Spleen (tissue), 11 donors: ENCODE measurements around the gene GDPD1. TPM values are rescaled to one million over a fixed set of nuclear protein-coding genes. Genes with fewer than 3 reads are reported as not detected.
"Not testable (repeated sequence)": the region's sequence is repeated elsewhere in the genome, so short reads cannot be mapped to it uniquely, and the experiment has no call there.

Experiments used
- DNase-seq: peaks from one replicate; pipeline ENCODE4 v3.0.0-alpha.2; 2020
- H3K27ac ChIP-seq, 8 donors: fragments of 200-600 bp; sonication (generic) in 7 of 8; 1 replicate in 4 of 8; 2 replicates in 4 of 8; pipeline versions ENCODE4 v1.5.0 to v1.8.0; 2016 to 2021; ENCODE audit warnings: inconsistent platforms in 4 of 8, mild to moderate bottlenecking in 4 of 8, moderate library complexity in 1 of 8
- H3K27me3 ChIP-seq, 7 donors: fragments of 200-600 bp; sonication (generic) in 6 of 7; replicated peaks in 1 of 7; 1 replicate in 4 of 7; 2 replicates in 3 of 7; pipeline versions ENCODE4 v1.5.0 to v1.8.0; 2016 to 2021; ENCODE audit warnings: inconsistent platforms in 3 of 7, mild to moderate bottlenecking in 1 of 7
- H3K36me3 ChIP-seq, 6 donors: fragments of 200-600 bp; sonication (generic) in 5 of 6; 1 replicate in 4 of 6; 2 replicates in 2 of 6; pipeline versions ENCODE4 v1.5.0 to v1.8.0; 2016 to 2021; ENCODE audit warnings: inconsistent platforms in 2 of 6
- H3K4me1 ChIP-seq, 6 donors: fragments of 200-600 bp; sonication (generic) in 5 of 6; 1 replicate in 3 of 6; 2 replicates in 3 of 6; pipeline versions ENCODE4 v1.5.0 to v1.8.0; 2016 to 2021; ENCODE audit warnings: inconsistent platforms in 3 of 6
- H3K4me3 ChIP-seq, 8 donors: fragments of 200-600 bp; sonication (generic) in 7 of 8; 1 replicate in 4 of 8; 2 replicates in 4 of 8; pipeline versions ENCODE4 v1.5.0 to v1.8.0; 2016 to 2021; ENCODE audit warnings: inconsistent platforms in 4 of 8, mild to moderate bottlenecking in 4 of 8, moderate library complexity in 2 of 8
- H3K9me3 ChIP-seq, 8 donors: fragments of 200-600 bp; sonication (generic) in 7 of 8; 1 replicate in 4 of 8; 2 replicates in 4 of 8; pipeline versions ENCODE4 v1.5.0 to v1.8.0; 2016 to 2021; ENCODE audit warnings: inconsistent platforms in 4 of 8
- POLR2A ChIP-seq, 3 donors: fragments of 450-650 bp; IDR thresholded peaks; one replicate each; pipeline ENCODE4 v1.5.1; 2017; ENCODE audit warnings: antibody characterized with exemption in 3 of 3, mild to moderate bottlenecking in 1 of 3
- POLR2AphosphoS5 ChIP-seq, 3 donors: sonication (generic); formaldehyde crosslinking; IDR thresholded peaks; one replicate each; pipeline ENCODE4 v1.5.1; 2017; ENCODE audit warnings: antibody characterized with exemption in 3 of 3
- WGBS, 5 donors: extraction: QIAGEN DNeasy Blood & Tissue Kit in 3 of 5; methylation state at CpG; one replicate each; pipeline versions ENCODE4 v1.1.5 to v1.1.7; 2013 to 2018; 5-methylcytosine and 5-hydroxymethylcytosine counted together
- intact Hi-C: fragments of 100-400 bp; cut with DNase I; formaldehyde crosslinking; loops from one replicate; pipeline ENCODE4 v1.15.0; 2023; ENCODE audit warnings: low total_unique reads
- polyA plus RNA-seq, 3 donors: library from polyadenylated mRNA; stranded (reverse); fragments of 200-250 nt; gene quantifications; one replicate each; pipeline ENCODE4 v1.2.1, GENCODE V29; 2013
- total RNA-seq, 7 donors: library from RNA; depleted of rRNA in 3 of 7; stranded (reverse); fragments of >200 nt in 3 of 7; fragmentation: NEBNext Ultra II Directional in 4 of 7; extraction: Animal tissue kit (Norgen Biotek cat#: 25700) in 4 of 7; gene quantifications; one replicate each; pipeline versions ENCODE4 v1.1.0 to v1.2.1, GENCODE V29; 2016 to 2021
- TF ChIP-seq, protein P1 (sequence below), 11 experiments: fragments of 200-600 bp in 7 of 11; fragments of 450-650 bp in 4 of 11; sonication (generic) in 4 of 11; IDR thresholded peaks in 8 of 11; conservative IDR thresholded peaks in 3 of 11; 1 replicate in 7 of 11; 2 replicates in 4 of 11; pipeline versions ENCODE4 v1.4.0 to v1.8.0; 2016 to 2021; ENCODE audit warnings: antibody characterized with exemption in 11 of 11, inconsistent platforms in 4 of 11, mild to moderate bottlenecking in 1 of 11
- donor health status: healthy with polysubstance abuse.
- donor health status: DM: no; HTN: no; CAD: no; lungs with moderate emphysema.
- donor health status: DM: no; HTN: no; CAD: no.
- donor health status: Bipolar disorder and iron deficiency.
- donor health status: healthy.
- donor health status: DM: no; HTN: no; CAD: no.
- donor health status: DM: yes; HTN: yes; CAD: no.

The GDPD1 gene
- total and polyA plus RNA-seq, 10 donors: 0.59 to 5.2 (median 2.4) TPM

DNA sequence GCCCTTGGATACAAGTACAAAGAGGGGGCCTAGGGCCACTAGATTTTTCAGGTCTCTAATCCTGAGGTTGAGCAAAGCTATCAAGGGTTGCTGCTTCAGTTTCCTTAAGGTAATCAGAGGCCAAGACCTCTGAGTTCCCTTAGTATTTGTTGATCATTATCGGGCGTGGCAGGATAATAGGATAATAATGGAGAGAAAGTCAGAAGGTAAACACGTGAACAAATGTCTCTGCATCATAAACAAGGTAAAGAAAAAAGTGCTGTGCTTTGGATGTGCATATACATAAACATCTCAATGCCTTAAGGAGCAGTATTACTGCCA is 69.6 kb downstream of the GDPD1 start:
- H3K27ac ChIP-seq: peak overlapping the region in 4 of 8 donors; percentile 23 to 51 (median 40)
- H3K9me3 ChIP-seq: no peaks in the 10 kb centered on the region
- no peaks in the 10 kb centered on the region for H3K36me3 ChIP-seq
- no peak for DNase-seq
- 45 to 71% (median 60%) methylated on average over 3 of the region's 3 CpGs for WGBS, 5 donors
- intact Hi-C loops: no loop called here
- no peak for TF ChIP-seq POLR2A (IDR thresholded peaks at IDR 0.05)
- TF ChIP-seq POLR2AphosphoS5 (IDR thresholded peaks at IDR 0.05): no peak
- TF ChIP-seq, protein P1, sequence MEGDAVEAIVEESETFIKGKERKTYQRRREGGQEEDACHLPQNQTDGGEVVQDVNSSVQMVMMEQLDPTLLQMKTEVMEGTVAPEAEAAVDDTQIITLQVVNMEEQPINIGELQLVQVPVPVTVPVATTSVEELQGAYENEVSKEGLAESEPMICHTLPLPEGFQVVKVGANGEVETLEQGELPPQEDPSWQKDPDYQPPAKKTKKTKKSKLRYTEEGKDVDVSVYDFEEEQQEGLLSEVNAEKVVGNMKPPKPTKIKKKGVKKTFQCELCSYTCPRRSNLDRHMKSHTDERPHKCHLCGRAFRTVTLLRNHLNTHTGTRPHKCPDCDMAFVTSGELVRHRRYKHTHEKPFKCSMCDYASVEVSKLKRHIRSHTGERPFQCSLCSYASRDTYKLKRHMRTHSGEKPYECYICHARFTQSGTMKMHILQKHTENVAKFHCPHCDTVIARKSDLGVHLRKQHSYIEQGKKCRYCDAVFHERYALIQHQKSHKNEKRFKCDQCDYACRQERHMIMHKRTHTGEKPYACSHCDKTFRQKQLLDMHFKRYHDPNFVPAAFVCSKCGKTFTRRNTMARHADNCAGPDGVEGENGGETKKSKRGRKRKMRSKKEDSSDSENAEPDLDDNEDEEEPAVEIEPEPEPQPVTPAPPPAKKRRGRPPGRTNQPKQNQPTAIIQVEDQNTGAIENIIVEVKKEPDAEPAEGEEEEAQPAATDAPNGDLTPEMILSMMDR (IDR thresholded peaks at IDR 0.05 in 8 of 11, conservative IDR thresholded peaks at IDR 0.05 in 3 of 11): no peak
- H3K27me3 ChIP-seq: no peaks in the 10 kb centered on the region
- no peak overlapping the region for H3K4me3 ChIP-seq
- peaks cover 0 to 33% (median 14%) of the 10 kb centered on the region in 6 donors for H3K4me1 ChIP-seq

DNA sequence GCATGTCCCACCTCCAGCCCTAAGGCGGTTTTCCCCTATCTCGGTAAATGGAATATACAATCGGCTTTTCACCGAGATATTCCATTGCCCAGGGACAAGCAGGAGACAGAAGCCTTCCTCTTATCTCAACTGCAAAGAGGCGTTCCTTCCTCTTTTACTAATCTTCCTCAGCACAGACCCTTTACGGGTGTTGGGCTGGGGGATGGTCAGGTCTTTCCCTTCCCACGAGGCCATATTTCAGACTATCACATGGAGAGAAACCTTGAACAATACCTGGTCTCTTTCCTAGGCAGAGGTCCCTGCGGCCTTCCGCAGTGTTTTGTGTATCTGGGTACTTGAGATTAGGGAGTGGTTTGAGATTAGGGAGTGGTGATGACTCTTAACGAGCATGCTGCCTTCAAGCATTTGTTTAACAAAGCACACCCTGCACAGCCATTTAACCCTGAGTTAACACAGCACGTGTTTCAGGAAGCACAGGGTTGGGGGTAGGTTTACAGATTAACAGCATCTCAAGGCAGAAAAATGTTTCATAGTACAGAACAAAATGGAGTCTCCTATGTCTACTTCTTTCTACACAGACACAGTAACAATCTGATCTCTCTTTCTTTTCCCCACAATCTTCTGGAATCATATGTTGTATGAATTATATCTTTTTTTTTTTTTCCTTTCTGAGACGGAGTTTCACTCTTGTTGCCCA is 70.1 kb downstream of the GDPD1 start:
- 16 to 21% (median 16%) methylated on average over 12 of the region's 12 CpGs for WGBS, 5 donors
- H3K9me3 ChIP-seq, H3K36me3 ChIP-seq, H3K4me3 ChIP-seq, H3K27me3 ChIP-seq, DNase-seq, intact Hi-C loops: not testable (repeated sequence)
- Histone ChIP-seq H3K27ac (peak overlapping the region in 4 of 8 donors; percentile 23 to 51 (median 40)), H3K4me1 (peaks cover 0 to 33% (median 14%) of the 10 kb centered on the region in 6 donors)
- TF ChIP-seq POLR2AphosphoS5 (IDR thresholded peaks at IDR 0.05): peak in 1 of 3 donors; percentile 48

DNA sequence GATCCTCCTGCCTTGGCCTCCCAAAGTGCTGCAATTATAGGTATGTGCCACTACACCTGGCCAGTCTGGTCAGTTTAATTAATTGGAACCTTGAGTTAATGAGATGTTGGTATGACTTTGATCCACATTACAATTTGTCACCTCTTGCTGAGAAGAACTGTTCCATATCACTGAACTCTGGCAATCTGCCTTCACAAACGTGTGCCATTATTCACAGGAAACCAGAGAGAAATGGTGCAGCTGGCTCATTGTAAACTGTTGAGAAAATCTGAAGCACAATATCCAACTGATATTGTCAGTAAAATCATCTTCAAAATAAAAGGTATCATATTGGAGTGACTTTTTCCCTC is 71.8 kb downstream of the GDPD1 start:
- H3K27me3 ChIP-seq: no peaks in the 10 kb centered on the region
- H3K4me3 ChIP-seq: no peak overlapping the region
- no peaks in the 10 kb centered on the region for H3K9me3 ChIP-seq
- TF ChIP-seq, protein P1 (IDR thresholded peaks at IDR 0.05 in 8 of 11, conservative IDR thresholded peaks at IDR 0.05 in 3 of 11): no peak
- TF ChIP-seq POLR2A (IDR thresholded peaks at IDR 0.05) (no peak), POLR2AphosphoS5 (IDR thresholded peaks at IDR 0.05) (no peak)
- no peak for DNase-seq
- 15 to 38% (median 24%) methylated on average over 1 of the region's 1 CpG for WGBS, 5 donors
- H3K36me3 ChIP-seq: no peaks in the 10 kb centered on the region
- peaks cover 0 to 33% (median 14%) of the 10 kb centered on the region in 6 donors for H3K4me1 ChIP-seq
- intact Hi-C loops: no loop called here
- H3K27ac ChIP-seq: no peak overlapping the region

DNA sequence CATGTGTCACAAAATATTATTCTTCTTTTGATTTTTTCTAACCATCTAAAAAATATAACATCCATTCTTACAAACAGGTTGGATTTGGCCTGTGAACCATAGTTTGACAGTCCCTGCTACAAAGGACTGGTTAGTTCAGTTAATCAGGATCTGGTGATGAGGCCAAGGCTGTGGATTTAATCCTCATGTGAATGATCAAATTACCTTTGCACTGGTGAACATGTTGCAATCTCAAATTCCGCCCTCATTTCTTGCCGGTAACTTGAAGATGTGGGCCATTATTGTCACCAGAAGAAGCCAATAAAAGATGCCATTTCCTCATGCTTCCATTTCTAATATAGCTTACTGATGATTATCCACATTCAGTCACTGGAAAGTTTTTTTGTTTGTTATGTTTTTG is 75.9 kb downstream of the GDPD1 start:
- Histone ChIP-seq H3K4me3 (no peak overlapping the region), H3K4me1 (peaks cover 0 to 4% (median 0%) of the 10 kb centered on the region in 6 donors), H3K36me3 (no peaks in the 10 kb centered on the region), H3K27me3 (no peaks in the 10 kb centered on the region), H3K9me3 (no peaks in the 10 kb centered on the region), H3K27ac (no peak overlapping the region)
- intact Hi-C loops: no loop called here
- DNase-seq: no peak
- TF ChIP-seq POLR2AphosphoS5 (IDR thresholded peaks at IDR 0.05) (no peak), POLR2A (IDR thresholded peaks at IDR 0.05) (no peak)
- TF ChIP-seq, protein P1 (IDR thresholded peaks at IDR 0.05 in 8 of 11, conservative IDR thresholded peaks at IDR 0.05 in 3 of 11): no peak
- 83 to 98% (median 96%) methylated on average over 2 of the region's 2 CpGs for WGBS, 5 donors
